ENCODE results near the gene ARAP2.

GRCh38 chr4:36165631-36166005 is 78.7 kb downstream of the ARAP2 start:
- no peak for TF ChIP-seq CTCF (IDR thresholded peaks at IDR 0.05; ENCODE audit: low read depth, low read length, poor library complexity, severe bottlenecking)
- no peak for TF ChIP-seq EZH2phosphoT487 (IDR thresholded peaks at IDR 0.05; ENCODE audit: borderline replicate concordance, low read length)
